Osteoblast (primary cell): ENCODE results near the gene CTSE. TPM values are rescaled to one million over a fixed set of nuclear protein-coding genes. Genes with fewer than 3 reads are reported as not detected.

Experiments
- DNase-seq: peaks from one replicate; pipeline ENCODE4 v3.0.0; 2011; ENCODE audit warnings: low spot score, mixed read lengths; ENCODE audit not compliant: insufficient read length; ENCODE audit errors: missing footprints
- H2AFZ ChIP-seq: 2 replicates; pipeline ENCODE4 v1.6.0; 2011; ENCODE audit warnings: mild to moderate bottlenecking, low read length
- H3K27ac ChIP-seq: 2 replicates; pipeline ENCODE4 v1.5.1; 2011; ENCODE audit warnings: mild to moderate bottlenecking, low read depth, low read length, moderate library complexity
- H3K27me3 ChIP-seq: 2 replicates; pipeline ENCODE4 v1.6.0; 2012; ENCODE audit warnings: mild to moderate bottlenecking, control low read depth, inconsistent platforms, low read length, moderate library complexity; ENCODE audit not compliant: insufficient read depth
- H3K36me3 ChIP-seq: 2 replicates; pipeline ENCODE4 v1.5.1; 2011; ENCODE audit warnings: mild to moderate bottlenecking, low read length, control low read depth, moderate library complexity; ENCODE audit not compliant: insufficient read depth
- H3K4me1 ChIP-seq: 2 replicates; pipeline ENCODE4 v1.5.1; 2011; ENCODE audit warnings: mild to moderate bottlenecking, low read length, control low read depth, moderate library complexity; ENCODE audit not compliant: insufficient read depth
- H3K4me2 ChIP-seq: 2 replicates; pipeline ENCODE4 v1.6.0; 2011; ENCODE audit warnings: mild to moderate bottlenecking, low read length; ENCODE audit not compliant: insufficient read depth
- H3K4me3 ChIP-seq: fragments of 200-600 bp; sonication (generic); 3 replicates; pipeline ENCODE4 v1.5.1; 2012; ENCODE audit warnings: mild to moderate bottlenecking, low read length, inconsistent platforms; ENCODE audit not compliant: insufficient read depth
- H3K79me2 ChIP-seq: 2 replicates; pipeline ENCODE4 v1.6.0; 2012; ENCODE audit warnings: mild to moderate bottlenecking, low read length, control low read depth, inconsistent platforms; ENCODE audit not compliant: insufficient read depth
- H3K9me3 ChIP-seq: 2 replicates; pipeline ENCODE4 v1.5.1; 2011; ENCODE audit warnings: low read depth, low read length, control low read depth
- H4K20me1 ChIP-seq: 2 replicates; pipeline ENCODE4 v1.6.0; 2012; ENCODE audit warnings: mild to moderate bottlenecking, low read length, control low read depth; ENCODE audit not compliant: insufficient read depth
- CTCF ChIP-seq: IDR thresholded peaks from 2 replicates; pipeline ENCODE4 v1.5.1; 2011; ENCODE audit warnings: mild to moderate bottlenecking, low read depth, low read length, moderate library complexity; ENCODE audit errors: extremely low read depth
- total RNA-seq: library from RNA; depleted of rRNA; stranded (reverse); fragments of >200 nt; gene quantifications from 2 replicates; pipeline ENCODE4 v1.2.3, GENCODE V29; 2012

CTSE gene
- total RNA-seq, 1 donor: not detected

GRCh38 chr1:206035027-206035426 lies 11.3 kb upstream of the CTSE start:
- no peak for DNase-seq
- no peak for TF ChIP-seq CTCF
- Histone ChIP-seq H3K79me2 (no peaks in the 10 kb centered on the region), H3K4me3 (peak overlapping the region; percentile 25), H3K27me3 (peaks cover 65% of the 10 kb centered on the region), H3K9me3 (no peaks in the 10 kb centered on the region), H3K36me3 (no peaks in the 10 kb centered on the region), H3K4me2 (peak overlapping the region; percentile 29), H3K4me1 (no peaks in the 10 kb centered on the region), H4K20me1 (no peaks in the 10 kb centered on the region), H2AFZ (no peak overlapping the region), H3K27ac (no peak overlapping the region)

GRCh38 chr1:206032380-206033140 lies 8.9 kb upstream of the CTSE start:
- no peak for TF ChIP-seq CTCF
- Histone ChIP-seq H3K4me1 (no peaks in the 10 kb centered on the region), H4K20me1 (no peaks in the 10 kb centered on the region), H3K9me3 (no peaks in the 10 kb centered on the region), H3K27me3 (peaks cover 55% of the 10 kb centered on the region), H3K79me2 (no peaks in the 10 kb centered on the region), H3K36me3 (no peaks in the 10 kb centered on the region), H3K4me3 (no peak overlapping the region), H3K4me2 (no peak overlapping the region), H2AFZ (no peak overlapping the region), H3K27ac (no peak overlapping the region)
- no peak for DNase-seq

GRCh38 chr1:206030714-206031113 lies 7.0 kb upstream of the CTSE start:
- H3K79me2 ChIP-seq: no peaks in the 10 kb centered on the region
- TF ChIP-seq CTCF: peak; percentile 93

GRCh38 chr1:206030191-206030590 lies 6.5 kb upstream of the CTSE start:
- Histone ChIP-seq H3K36me3 (no peaks in the 10 kb centered on the region), H3K79me2 (no peaks in the 10 kb centered on the region), H3K4me2 (no peak overlapping the region), H3K4me1 (no peaks in the 10 kb centered on the region), H3K9me3 (no peaks in the 10 kb centered on the region), H4K20me1 (no peaks in the 10 kb centered on the region), H3K27ac (no peak overlapping the region), H3K4me3 (no peak overlapping the region), H3K27me3 (peaks cover 35% of the 10 kb centered on the region), H2AFZ (no peak overlapping the region)
- TF ChIP-seq CTCF: no peak
- no peak for DNase-seq

More at GRCh38 chr1:206030714-206031113, 7.0 kb upstream of the CTSE start:
- Histone ChIP-seq H3K4me3 (no peak overlapping the region), H3K27me3 (peaks cover 41% of the 10 kb centered on the region), H3K9me3 (no peaks in the 10 kb centered on the region), H2AFZ (no peak overlapping the region), H3K4me2 (no peak overlapping the region), H3K27ac (no peak overlapping the region), H4K20me1 (no peaks in the 10 kb centered on the region), H3K4me1 (no peaks in the 10 kb centered on the region), H3K36me3 (no peaks in the 10 kb centered on the region)
- DNase-seq: peak; percentile 82
